ENCODE results near the gene CDH18.

CDH18 gene

GRCh38 chr5:19605846-19606407 is 382.1 kb downstream of the CDH18 start:
- DNase-seq (ENCODE audit: low read depth in 2 of 2), result no peak

GRCh38 chr5:19584131-19584530 is 403.9 kb downstream of the CDH18 start:
- DNase-seq (ENCODE audit: low read depth in 2 of 2), result no peak

- DNase-seq (ENCODE audit: low read depth in 2 of 2), result no peak
These were observed 410.1 kb downstream of the CDH18 start for GRCh38 chr5:19577882-19578281.

- no peak for DNase-seq (ENCODE audit: low read depth in 2 of 2)
These were observed 420.0 kb downstream of the CDH18 start for GRCh38 chr5:19568004-19568403.

GRCh38 chr5:19565466-19565865 is 422.5 kb downstream of the CDH18 start:
- no peak for DNase-seq (ENCODE audit: low read depth in 2 of 2)

GRCh38 chr5:19564036-19564435 is 424.0 kb downstream of the CDH18 start:
- no peak for DNase-seq (ENCODE audit: low read depth in 2 of 2)

GRCh38 chr5:19555876-19556275 is 432.1 kb downstream of the CDH18 start:
- no peak for DNase-seq (ENCODE audit: low read depth in 2 of 2)

GRCh38 chr5:19555436-19555835 is 432.6 kb downstream of the CDH18 start:
- no peak for DNase-seq (ENCODE audit: low read depth in 2 of 2)

- DNase-seq (ENCODE audit: low read depth in 2 of 2), result no peak
These were observed 433.5 kb downstream of the CDH18 start for GRCh38 chr5:19554524-19554923.

- DNase-seq (ENCODE audit: low read depth in 2 of 2), result no peak
These were observed 440.4 kb downstream of the CDH18 start for GRCh38 chr5:19547640-19548039.

GRCh38 chr5:19546521-19546920 is 441.5 kb downstream of the CDH18 start:
- no peak for DNase-seq (ENCODE audit: low read depth in 2 of 2)

- no peak for DNase-seq (ENCODE audit: low read depth in 2 of 2)
These were observed 449.4 kb downstream of the CDH18 start for GRCh38 chr5:19538607-19539006.

GRCh38 chr5:19536387-19536786 is 451.6 kb downstream of the CDH18 start:
- no peak for DNase-seq (ENCODE audit: low read depth in 2 of 2)

- no peak for DNase-seq (ENCODE audit: low read depth in 2 of 2)
These were observed 453.2 kb downstream of the CDH18 start for GRCh38 chr5:19534751-19535150.

- DNase-seq (ENCODE audit: low read depth in 2 of 2), result no peak
These were observed 455.1 kb downstream of the CDH18 start for GRCh38 chr5:19532936-19533335.

- no peak for DNase-seq (ENCODE audit: low read depth in 2 of 2)
These were observed 456.5 kb downstream of the CDH18 start for GRCh38 chr5:19531374-19531952.

- no peak for DNase-seq (ENCODE audit: low read depth in 2 of 2)
These were observed 468.6 kb downstream of the CDH18 start for GRCh38 chr5:19519448-19519847.

GRCh38 chr5:19498852-19499251 is 489.1 kb downstream of the CDH18 start:
- DNase-seq (ENCODE audit: low read depth in 2 of 2), result no peak

GRCh38 chr5:19497229-19497815 is 490.7 kb downstream of the CDH18 start:
- DNase-seq (ENCODE audit: low read depth in 2 of 2), result no peak

GRCh38 chr5:19496056-19496455 is 491.9 kb downstream of the CDH18 start:
- DNase-seq (ENCODE audit: low read depth in 2 of 2), result no peak

- DNase-seq (ENCODE audit: low read depth in 2 of 2), result no peak
These were observed 495.1 kb downstream of the CDH18 start for GRCh38 chr5:19492861-19493260.

GRCh38 chr5:19488786-19489185 is 499.2 kb downstream of the CDH18 start:
- no peak for DNase-seq (ENCODE audit: low read depth in 2 of 2)

GRCh38 chr5:19487480-19487879 is 500.5 kb downstream of the CDH18 start:
- DNase-seq (ENCODE audit: low read depth in 2 of 2), result no peak

GRCh38 chr5:19479562-19479961 is 508.4 kb downstream of the CDH18 start:
- no peak for DNase-seq (ENCODE audit: low read depth in 2 of 2)
